Adipose tissue (tissue), 3 donors: Measurements from ENCODE around the gene PLXNB3. TPM values are rescaled to one million over a fixed set of nuclear protein-coding genes. Genes with fewer than 3 reads are reported as not detected.

Experiments used
- H3K27ac ChIP-seq: one replicate; pipeline ENCODE4 v1.5.1; 2013; ENCODE audit warnings: low read depth, low read length
- WGBS, 3 donors: extraction: QIAGEN DNeasy Blood & Tissue Kit; methylation state at CpG; one replicate each; pipeline ENCODE4 v1.1.7; 2013; 5-methylcytosine and 5-hydroxymethylcytosine counted together
- polyA plus RNA-seq, 3 donors: library from polyadenylated mRNA; stranded (reverse); fragments of 200-250 nt; gene quantifications; one replicate each; pipeline ENCODE4 v1.2.3, GENCODE V29; 2013
- donor health status: healthy with polysubstance abuse.
- donor health status: Bipolar disorder and iron deficiency.
- donor health status: healthy.

Gene PLXNB3
- polyA plus RNA-seq, 3 donors = 3.4 to 9.1 (median 8.3) TPM

DNA sequence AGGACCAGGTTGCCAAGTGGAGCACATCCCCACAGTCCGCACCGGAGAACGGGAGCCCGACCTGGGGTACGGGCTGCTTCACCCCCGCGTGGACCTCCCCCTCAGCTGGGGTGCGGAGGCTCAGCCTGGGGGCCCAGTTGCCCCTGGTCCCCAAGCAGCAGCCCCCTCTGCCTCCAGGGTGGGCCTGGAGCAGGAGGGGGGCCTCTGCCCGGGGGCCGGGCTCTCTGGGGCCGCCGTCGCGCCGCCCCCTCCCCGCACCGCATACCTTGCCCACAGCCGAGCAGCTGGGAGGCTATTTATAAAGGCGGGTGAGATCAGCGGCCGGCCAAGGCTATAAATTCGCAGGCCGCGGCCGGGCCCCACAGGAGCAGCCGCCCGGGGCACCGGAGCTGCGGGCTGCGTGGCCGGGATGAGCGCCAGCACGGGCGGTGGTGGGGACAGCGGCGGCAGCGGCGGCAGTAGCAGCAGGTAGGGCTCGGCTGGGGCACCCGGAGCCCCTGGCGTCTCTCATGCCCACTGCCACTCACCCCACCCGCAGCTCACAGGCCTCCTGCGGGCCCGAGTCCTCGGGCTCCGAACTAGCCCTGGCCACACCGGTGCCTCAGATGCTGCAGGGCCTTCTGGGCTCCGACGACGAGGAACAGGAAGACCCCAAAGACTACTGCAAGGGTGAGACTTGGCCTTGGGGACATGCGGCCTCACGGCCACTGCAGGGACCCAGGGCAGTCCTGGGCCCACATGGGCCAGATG lies 16.8 kb downstream of the PLXNB3 start, which contains the start of gene SRPK3:
SRPK3 (plus strand) TSS at position 364 of the 750 bp plus-strand sequence; CDS start at position 410, 46 bp downstream.
- no peak within 1 kb of the TSS for H3K27ac ChIP-seq
- 19 to 58% (median 37%) methylated on average over 19 to 52 of the region's 52 CpGs for WGBS, 3 donors

DNA sequence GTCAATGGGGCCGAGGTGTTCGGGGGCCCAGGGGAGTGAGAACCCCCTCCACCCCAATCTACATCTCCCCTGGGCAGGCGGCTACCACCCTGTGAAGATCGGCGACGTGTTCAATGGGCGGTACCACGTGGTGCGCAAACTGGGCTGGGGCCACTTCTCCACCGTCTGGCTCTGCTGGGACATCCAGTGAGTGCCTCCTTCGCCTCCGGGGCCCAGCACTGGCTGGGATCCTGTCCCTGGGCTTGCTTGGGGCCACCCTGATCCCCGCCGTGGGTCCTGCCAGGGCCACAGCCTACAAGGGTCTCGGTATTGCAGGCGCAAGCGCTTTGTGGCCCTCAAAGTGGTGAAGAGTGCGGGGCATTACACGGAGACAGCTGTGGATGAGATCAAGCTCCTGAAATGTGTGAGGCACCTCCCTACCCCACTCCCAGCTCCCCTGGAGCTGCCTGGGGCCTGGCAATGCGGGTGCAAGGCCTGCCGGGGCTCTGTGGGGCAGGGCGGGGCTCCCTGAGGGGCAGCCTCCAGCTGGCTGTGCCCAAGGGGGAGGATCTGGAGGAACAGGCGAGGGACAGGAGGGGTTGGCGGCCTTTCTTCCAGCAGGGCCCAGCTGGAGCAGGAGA lies 17.5 kb downstream of the PLXNB3 start:
- 72 to 81% (median 77%) methylated on average over 15 to 23 of the region's 24 CpGs for WGBS, 3 donors
- no peak overlapping the region for H3K27ac ChIP-seq

DNA sequence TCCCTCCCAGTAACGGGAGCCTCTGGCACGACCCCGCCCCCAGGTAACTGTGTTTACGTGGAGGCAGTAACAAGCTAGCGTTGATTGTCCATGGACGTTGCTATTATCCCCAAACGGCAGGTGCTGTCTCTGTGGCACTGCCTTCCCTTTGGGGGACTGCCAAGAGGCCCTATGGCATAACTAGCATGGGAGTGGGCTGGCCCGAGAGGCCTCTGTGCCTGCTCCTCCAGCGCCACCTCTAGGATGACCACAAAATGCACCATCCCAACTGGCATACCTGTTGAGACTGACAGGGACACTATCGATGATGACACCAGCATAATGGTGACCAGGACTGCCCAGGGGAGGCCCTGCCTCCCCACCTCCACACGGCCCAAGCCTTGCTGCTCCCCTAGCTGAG lies 18.3 kb downstream of the PLXNB3 start:
- H3K27ac ChIP-seq = no peak overlapping the region
- WGBS, 3 donors = 67 to 75% (median 70%) methylated on average over 2 to 11 of the region's 11 CpGs

DNA sequence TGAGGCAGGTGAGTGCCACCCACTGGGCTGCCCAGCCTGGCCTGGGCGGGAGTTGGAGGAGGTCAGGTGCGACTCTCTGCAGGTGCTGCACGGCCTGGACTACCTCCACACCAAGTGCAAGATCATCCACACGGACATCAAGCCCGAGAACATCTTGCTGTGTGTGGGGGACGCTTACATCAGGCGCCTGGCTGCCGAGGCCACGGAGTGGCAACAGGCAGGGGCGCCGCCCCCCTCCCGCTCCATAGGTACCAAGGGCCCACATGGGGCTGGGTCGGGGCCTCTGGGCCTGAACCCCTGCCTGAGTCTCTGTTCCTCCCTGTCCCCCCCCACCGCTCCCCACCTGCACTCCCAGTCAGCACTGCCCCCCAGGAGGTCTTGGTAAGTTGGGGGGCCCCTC lies 18.8 kb downstream of the PLXNB3 start:
- WGBS, 3 donors = 89 to 97% (median 96%) methylated on average over 7 to 13 of the region's 14 CpGs

DNA sequence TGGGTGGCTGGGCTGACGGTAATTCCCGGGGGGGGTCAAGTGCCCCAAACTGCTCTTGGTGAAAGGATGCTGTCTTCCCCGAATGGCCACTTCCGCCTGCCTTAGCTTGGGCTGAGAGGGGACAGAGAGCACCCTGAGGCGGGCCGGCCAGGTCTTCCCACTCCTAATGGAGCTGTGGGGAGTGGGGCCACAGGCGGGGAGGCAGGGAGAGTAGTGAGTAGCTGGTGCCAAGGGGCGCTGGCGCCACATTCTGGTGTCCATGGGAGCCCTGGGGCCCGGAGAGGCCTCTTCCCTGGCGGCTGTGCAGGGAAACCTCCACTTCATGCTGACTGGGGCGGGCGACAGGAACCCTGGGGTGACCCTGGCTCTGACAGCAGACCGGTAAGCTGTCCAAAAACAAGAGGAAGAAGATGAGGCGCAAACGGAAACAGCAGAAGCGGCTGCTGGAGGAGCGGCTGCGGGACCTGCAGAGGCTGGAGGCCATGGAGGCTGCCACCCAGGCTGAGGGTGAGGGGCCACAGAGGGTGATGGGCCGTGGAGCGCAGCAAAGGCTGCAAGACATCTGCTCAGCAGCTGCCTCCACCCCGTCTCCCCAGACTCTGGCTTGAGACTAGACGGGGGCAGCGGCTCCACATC lies 19.4 kb downstream of the PLXNB3 start:
- 74 to 93% (median 78%) methylated on average over 17 to 24 of the region's 24 CpGs for WGBS, 3 donors
- H3K27ac ChIP-seq = no peak overlapping the region

More for the DNA sequence above, 18.8 kb downstream of the PLXNB3 start:
- no peak overlapping the region for H3K27ac ChIP-seq

DNA sequence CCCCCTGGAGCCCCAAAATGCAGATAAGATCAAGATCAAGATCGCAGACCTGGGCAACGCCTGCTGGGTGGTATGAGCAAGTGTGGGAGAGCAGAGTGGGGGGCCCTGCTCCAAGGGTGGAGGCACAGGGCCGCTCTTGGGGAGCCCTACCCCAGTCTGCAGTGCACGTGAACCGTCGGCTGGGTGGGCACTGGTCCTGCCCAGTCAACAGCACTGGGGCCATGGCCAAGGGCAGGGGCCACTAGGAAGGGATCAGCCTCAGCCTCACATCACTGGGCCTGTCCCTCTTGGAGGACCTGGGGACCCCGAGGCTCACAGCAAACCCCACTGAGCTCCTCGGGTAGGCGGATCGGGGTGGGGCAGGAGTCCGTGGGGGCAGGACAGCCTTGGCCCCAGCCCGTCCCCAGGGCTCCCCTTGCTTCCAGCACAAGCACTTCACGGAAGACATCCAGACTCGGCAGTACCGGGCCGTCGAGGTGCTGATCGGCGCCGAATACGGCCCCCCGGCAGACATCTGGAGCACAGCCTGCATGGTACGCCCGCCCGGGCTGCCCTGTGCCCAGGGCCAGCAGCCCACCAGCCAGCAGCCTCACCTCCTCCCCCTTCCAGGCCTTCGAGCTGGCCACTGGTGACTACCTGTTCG lies 20.4 kb downstream of the PLXNB3 start:
- WGBS, 3 donors = 90 to 93% (median 92%) methylated on average over 13 to 27 of the region's 27 CpGs

DNA sequence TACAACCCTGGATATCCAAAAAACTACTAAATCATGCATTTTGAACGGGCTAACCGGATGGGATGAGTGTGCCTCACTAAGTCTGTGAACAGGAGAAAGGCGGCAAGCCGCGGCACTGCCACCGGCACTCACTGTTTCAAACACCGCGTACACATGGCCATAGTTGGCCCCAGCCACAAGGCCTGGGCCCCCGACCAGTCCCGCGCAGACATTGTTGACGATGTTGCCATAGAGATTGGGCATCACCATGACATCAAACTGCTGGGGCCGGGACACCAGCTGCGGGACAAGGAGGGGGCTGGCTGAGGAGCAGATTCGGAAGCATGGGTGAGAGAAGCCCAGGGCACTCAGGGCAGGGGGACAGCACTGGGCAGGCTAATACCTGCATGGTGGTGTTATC lies 22.6 kb downstream of the PLXNB3 start:
- H3K27ac ChIP-seq = no peak overlapping the region
- 85 to 89% (median 87%) methylated on average over 10 to 15 of the region's 15 CpGs for WGBS, 3 donors

More for the DNA sequence above, 20.4 kb downstream of the PLXNB3 start:
- no peak overlapping the region for H3K27ac ChIP-seq

DNA sequence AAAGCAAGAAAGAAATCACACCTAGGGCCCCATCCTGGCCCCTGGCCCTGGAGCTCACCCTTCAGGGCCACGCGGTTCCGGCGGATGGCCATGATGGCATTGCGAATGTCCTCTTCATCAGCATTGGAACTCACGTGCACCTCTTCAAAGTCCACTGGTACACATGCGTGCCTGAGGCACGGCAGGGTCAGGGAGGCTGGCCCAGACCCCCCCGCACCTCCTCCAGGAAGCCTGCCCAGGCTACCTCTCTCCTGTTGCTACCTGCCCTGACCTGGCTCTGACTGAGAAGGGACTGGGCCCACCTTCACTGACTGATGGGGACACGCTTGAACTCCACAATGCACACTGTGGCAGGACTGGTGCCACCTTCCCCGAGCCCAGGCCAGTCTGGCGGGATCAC lies 25.6 kb downstream of the PLXNB3 start:
- no peak overlapping the region for H3K27ac ChIP-seq
- 90 to 95% (median 93%) methylated on average over 10 to 12 of the region's 12 CpGs for WGBS, 3 donors

DNA sequence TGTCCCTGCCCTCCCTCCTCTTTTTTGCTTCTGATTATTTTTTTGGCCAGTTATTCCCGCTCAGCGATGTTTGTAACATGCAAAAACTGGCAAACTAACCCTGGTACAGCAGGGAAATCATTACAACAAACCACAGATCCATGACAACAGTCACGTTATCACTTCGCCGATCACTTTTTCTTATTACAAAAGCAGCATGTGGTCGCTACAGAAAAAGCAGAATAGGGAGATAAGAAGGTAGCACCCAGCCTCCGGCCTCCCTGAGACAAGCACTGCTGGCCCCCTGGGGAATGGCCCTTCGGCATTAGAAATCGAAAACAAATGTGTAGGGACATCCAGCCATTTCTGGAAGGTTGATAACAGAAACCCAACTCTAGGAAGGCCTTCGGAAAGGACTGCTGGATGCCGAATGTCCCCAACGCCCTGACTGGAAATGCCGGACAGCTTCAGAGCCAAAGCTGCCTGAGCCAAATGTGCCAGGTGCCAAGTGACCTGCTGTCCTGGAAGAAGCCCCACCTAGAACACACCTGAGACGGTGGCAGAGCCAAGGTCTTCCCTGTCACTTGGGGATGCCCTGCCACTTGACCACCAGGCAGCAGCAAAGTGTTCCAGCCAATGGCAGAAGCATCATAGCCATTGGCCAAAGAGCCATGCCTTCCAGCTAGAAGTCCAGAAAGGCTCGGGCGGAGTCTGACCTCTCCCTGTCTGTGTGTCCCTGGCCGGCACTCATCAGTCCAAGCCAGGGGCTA lies 27.2 kb downstream of the PLXNB3 start:
- H3K27ac ChIP-seq = no peak overlapping the region
- WGBS, 3 donors = 84 to 89% (median 85%) methylated on average over 15 to 17 of the region's 17 CpGs

DNA sequence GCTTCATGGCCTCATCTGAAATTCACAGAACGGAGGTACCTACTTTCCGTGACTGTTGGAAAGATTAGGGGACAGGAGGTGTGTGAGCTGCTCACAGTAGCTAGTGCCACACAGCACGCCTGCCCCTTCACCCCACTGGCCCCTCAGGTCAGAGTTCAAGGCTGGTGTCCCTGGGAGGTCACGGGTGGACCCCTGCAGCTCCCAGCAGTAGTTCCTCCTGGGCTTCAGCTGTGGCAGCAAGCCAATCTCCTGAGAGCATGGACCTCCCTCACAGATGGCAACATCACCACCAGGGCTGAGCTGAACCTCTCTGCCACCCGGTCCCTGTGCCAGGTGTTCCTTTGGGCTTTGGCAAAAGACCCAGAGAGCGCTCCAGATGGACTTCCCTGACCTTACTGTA lies 28.3 kb downstream of the PLXNB3 start:
- WGBS, 3 donors = 82 to 89% (median 86%) methylated on average over 6 of the region's 6 CpGs
- H3K27ac ChIP-seq = no peak overlapping the region

DNA sequence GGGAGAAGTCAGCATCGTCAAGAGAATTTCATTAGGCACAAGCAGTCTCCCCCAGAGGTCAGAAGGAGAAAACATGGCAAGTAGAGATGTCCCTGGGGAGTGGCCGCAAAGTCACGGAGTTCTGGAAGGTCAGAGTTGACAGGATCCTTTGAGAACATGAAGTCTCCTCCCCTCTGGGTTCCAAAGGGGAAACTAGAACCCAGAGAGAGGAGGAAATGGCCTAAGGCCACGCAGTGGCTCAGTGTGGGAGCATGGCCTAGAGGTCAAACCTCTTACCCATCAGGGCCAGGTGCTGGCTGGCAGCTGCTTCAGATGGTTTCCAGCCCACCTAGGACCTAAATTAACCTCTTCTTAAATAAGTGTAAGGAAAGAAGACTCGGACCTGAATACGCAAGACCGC lies 29.2 kb downstream of the PLXNB3 start:
- no peak overlapping the region for H3K27ac ChIP-seq
- WGBS, 3 donors = 11 to 39% (median 14%) methylated on average over 6 to 7 of the region's 7 CpGs

DNA sequence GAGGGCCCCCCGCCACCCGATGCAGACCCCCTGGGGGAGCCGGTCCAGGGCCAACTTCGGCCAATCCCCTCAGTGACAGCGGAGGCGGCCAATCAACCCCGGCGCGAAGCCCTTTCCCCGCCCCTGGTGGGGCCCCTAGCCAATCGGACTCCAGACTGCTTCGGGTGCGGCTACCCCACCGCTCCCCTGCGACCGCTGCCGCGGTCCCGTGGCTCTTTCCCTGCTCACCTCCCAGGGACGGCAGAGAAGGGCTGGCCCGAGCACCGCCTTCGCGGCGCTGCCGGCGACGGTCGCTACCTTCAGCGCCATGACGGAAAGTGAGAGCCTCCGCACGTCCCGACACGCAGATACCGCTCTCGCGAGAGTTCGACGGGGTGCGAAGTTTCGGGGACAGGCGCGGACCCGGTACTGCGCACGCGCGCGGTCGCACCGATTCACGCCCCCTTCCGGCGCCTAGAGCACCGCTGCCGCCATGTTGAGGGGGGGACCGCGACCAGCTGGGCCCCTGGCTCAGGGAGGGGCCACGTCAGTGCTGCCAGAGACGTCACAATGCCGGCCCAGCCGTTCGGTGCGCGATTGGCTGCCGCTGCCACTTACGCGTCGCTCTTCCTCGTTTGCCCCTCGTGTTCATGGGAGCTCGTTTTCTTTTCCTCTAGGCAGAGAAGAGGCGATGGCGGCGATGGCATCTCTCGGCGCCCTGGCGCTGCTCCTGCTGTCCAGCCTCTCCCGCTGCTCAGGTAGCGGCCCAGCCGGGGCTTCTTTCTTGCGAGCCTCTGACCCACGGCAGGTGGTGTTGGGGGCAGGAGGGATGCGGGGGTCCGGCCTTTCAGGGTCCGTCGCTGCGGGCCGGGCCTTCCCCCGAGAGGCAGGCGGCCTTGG lies 30.2 kb downstream of the PLXNB3 start, which contains the start of the genes IDH3G and SSR4:
IDH3G (minus strand) TSS at position 358 of the 879 bp plus-strand sequence; CDS start at position 309, 49 bp downstream.
SSR4 (plus strand) TSS at position 651 of the 879 bp plus-strand sequence; CDS start at position 671, 20 bp downstream.
- peak within 1 kb of the TSS; percentile 19 for H3K27ac ChIP-seq
- 1 to 23% (median 1%) methylated on average over 32 to 91 of the region's 92 CpGs for WGBS, 3 donors

DNA sequence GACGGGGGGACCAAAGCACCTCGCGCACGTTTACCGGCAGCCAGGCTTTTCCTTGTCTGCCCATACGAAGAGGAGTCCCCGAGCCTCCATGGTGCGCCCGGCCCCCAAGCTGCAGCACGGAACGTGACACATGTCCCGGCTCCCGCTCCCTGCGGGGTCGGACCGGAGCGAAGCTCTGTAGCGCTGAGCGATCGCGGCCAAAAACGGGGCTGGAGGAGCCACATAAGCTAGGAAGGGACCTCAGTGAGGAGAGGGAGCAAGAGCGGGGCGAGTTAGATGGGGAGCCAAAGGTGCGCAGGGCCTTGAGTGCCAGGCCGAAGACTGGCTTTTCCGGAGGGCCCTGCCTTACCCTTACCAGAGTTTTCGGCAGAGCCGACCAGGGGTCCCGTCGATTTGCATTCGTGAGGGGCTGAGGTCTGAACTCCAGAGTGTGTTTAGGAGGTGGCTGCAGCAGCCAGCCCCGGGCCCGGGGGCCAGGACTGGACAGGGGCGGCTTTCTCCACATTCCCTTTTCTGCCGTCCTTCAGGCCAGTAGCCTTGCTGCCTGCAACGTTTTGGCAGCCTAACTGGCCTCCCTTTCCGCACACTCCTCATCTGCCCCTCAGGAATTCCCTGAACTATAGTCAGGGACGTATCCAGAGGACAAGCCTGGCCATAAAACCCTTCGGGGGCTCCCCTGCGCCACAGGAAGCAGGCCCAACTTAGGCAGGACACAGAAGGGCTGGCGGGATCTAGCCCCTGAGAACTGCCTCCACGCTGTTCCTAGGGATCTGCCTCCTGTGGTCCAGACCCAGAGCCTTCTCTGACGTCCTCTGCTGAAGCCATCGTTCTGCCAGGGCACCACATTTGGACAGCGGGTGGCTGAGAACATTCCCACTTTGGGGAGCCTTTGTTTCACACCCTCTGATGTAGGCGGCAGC lies 31.1 kb downstream of the PLXNB3 start:
- WGBS, 3 donors = 3 to 38% (median 7%) methylated on average over 27 to 47 of the region's 47 CpGs
- no peak overlapping the region for H3K27ac ChIP-seq

DNA sequence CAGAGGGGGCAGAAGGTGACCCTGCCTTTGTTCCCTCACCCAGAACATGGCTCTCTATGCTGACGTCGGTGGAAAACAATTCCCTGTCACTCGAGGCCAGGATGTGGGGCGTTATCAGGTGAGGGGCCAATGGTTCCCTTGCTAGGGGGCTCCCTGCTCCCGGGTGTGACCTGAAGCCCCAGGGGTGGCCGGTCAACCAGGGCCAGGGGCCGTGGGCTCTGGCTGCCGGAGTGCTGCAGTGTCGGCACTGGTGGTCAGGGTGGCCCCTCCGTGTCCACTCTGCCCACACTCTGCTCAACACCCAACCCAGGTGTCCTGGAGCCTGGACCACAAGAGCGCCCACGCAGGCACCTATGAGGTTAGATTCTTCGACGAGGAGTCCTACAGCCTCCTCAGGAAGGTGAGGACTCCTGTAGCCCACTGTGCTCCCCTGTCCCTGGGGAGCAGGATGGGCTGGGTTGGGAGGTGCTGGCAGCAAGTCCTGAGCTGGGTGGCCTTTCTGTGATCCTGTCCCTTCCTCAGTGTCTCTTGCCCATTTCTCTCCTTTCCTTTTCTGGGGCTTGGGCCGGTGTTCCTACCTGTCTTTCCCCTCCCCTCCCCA lies 33.5 kb downstream of the PLXNB3 start:
- H3K27ac ChIP-seq = no peak overlapping the region
- 84 to 93% (median 92%) methylated on average over 8 to 15 of the region's 15 CpGs for WGBS, 3 donors

DNA sequence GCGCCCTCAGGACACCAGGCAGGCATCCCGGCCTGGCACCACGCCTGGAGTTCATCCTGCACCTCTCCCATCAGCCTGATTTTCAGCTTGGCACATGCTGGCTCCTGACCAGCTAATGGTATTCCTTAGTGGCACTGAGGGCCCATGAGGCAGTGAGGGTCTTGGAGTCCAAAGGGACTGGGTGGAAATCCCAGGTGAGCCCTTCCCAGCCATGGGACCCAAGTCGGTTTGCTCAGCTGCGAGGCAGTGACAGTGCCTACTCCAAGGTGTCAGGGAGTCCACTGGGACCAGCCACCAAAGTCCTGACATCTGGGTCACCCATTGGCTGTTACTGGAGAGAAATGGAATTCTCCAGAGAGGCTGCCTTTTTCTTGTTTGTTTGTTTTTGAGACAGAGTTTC lies 35.3 kb downstream of the PLXNB3 start:
- H3K27ac ChIP-seq = no peak overlapping the region
- WGBS, 3 donors = 76 to 95% (median 92%) methylated on average over 3 to 5 of the region's 5 CpGs
